ENCODE data around the gene PAX8. TPM values are rescaled to one million over a fixed set of nuclear protein-coding genes. Genes with fewer than 3 reads are reported as not detected.

The PAX8 gene
- total and polyA plus RNA-seq, 2 donors (not counting 1 experiment from before 2014, with no cell fraction given) = 0.45 to 0.64 TPM

DNA sequence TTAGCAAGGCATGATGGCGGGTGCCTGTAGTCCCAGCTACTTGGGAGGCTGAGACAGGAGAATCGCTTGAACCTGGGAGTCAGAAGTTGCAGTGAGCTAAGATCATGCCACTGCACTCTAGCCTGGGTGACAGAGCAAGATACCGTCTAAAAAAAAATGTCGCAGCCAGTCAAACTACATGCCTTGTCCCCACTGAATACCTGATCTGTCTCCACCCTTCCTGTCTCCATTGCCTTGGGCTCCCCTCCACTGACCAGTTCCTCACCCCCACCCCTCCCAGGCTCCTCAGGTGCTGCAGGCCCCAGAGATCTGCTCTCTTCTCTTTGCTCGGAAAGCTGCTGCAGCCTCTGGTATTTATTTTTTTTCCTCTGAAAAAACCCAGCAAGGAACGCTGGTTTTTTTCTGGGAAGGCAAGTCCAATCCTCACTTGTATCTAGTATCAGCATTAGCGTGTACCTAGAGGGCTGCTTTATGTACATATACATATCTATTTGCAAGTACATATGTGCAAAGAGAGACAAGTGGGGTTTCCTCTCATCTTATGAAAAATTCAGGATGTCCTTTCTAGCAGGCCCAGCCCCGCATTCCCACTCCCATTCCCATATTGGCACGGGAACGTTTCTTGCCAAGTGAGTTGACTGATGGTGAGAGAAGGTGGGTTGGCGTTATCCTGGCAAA, 100.5 kb downstream of the PAX8 start:
- Histone ChIP-seq H3K79me2 (ENCODE audit: control insufficient read depth, insufficient read depth, low read length) (peaks cover 100% of the 10 kb centered on the region), H3K27ac (ENCODE audit: low read length in 2 of 2) (peak overlapping the region in 1 of 2 donors; percentile 91), H3K4me2 (replicated peaks; ENCODE audit: low read depth, low read length, poor library complexity, severe bottlenecking) (peak overlapping the region; percentile 61), H3K27me3 (replicated peaks in 1 of 4; ENCODE audit: control extremely low read depth in 1 of 4, control insufficient read depth in 3 of 4, insufficient read depth in 4 of 4, low read length in 3 of 4) (no peaks in the 10 kb centered on the region), H3K4me1 (ENCODE audit: control insufficient read depth in 2 of 2, insufficient read depth in 2 of 2, low read length in 2 of 2) (peaks cover 77 to 95% of the 10 kb centered on the region in 2 donors), H3K9ac (ENCODE audit: low read length) (no peak overlapping the region), H3K4me3 (ENCODE audit: control extremely low read depth in 1 of 5, extremely low read depth in 1 of 5, insufficient read depth in 1 of 5, low read depth in 2 of 5, low read length in 4 of 5) (no peak overlapping the region), H3K9me3 (ENCODE audit: control extremely low read depth in 1 of 3, control insufficient read depth in 2 of 3, insufficient read depth in 1 of 3, low read length in 2 of 3) (no peaks in the 10 kb centered on the region), H4K20me1 (ENCODE audit: control insufficient read depth, insufficient read depth, low read length, poor library complexity, severe bottlenecking) (peaks cover 88% of the 10 kb centered on the region), H2AFZ (ENCODE audit: insufficient read depth, low read depth, low read length, poor library complexity, severe bottlenecking) (no peak overlapping the region), H3K36me3 (replicated peaks in 1 of 2; ENCODE audit: control extremely low read depth in 1 of 2, control insufficient read depth in 1 of 2, extremely low read depth in 1 of 2, insufficient read depth in 2 of 2, low read length in 1 of 2) (peaks cover 0 to 66% of the 10 kb centered on the region in 2 experiments)
- 91% methylated on average over 6 of the region's 11 CpGs for WGBS (ENCODE audit: insufficient coverage)
- CTCF ChIA-PET = interaction anchor here (14.9 to 18.3 kb wide), 2 partner anchors 23 to 39 kb away, joined by 257 to 327 read pairs; no protein-coding TSS in a partner anchor
- ATAC-seq (ENCODE audit: low read depth) (no peak), DNase-seq (no peak)
- peak overlapping the region; percentile 73 for H3K27ac Mint-ChIP-seq
- H3K4me3 Mint-ChIP-seq = peak overlapping the region; percentile 14
- no peak for TF ChIP-seq CTCF (IDR thresholded peaks at IDR 0.05)
- no peak for TF ChIP-seq EZH2 (IDR thresholded peaks at IDR 0.05; ENCODE audit: borderline replicate concordance, insufficient read depth, low read depth, low read length, poor library complexity, severe bottlenecking)
- intact Hi-C loops (cut with micrococcal nuclease) = loop anchor here (10.0 kb wide), 1 partner anchor 1123 kb away; the partner anchor contains the start of gene TMEM87B
- no peaks in the 10 kb centered on the region for H3K9me3 Mint-ChIP-seq (ENCODE audit: insufficient read depth)
- H3K4me1 Mint-ChIP-seq = peaks cover 94% of the 10 kb centered on the region
- H3K27me3 Mint-ChIP-seq = no peaks in the 10 kb centered on the region
- POLR2A ChIA-PET = interaction anchor here (0.7 kb wide), 1 partner anchor 33 kb away, joined by 3 read pairs; no protein-coding TSS in a partner anchor
